Heart right ventricle (tissue), 16 donors: ENCODE results near the gene INTS1. TPM values are rescaled to one million over a fixed set of nuclear protein-coding genes. Genes with fewer than 3 reads are reported as not detected.

ENCODE experiments used
- ATAC-seq, 8 donors: fragments of 200-7000 bp; cut with Tn5 transposase; one replicate each; pipeline ENCODE4 v1.9.1; 2020; ENCODE audit warnings: mild to moderate bottlenecking in 8 of 8, moderate library complexity in 8 of 8, moderate number of reproducible peaks in 1 of 8
- DNase-seq, 2 donors: peaks; one replicate each; pipeline ENCODE4 v3.0.0-alpha.2; 2020
- H3K27ac ChIP-seq, 10 donors: fragments of 200-600 bp; sonication (generic) in 2 of 10; one replicate each; pipeline versions ENCODE4 v1.5.0 to v1.8.0; 2020 to 2022; ENCODE audit warnings: mild to moderate bottlenecking in 3 of 10
- H3K27me3 ChIP-seq, 7 donors: fragments of 200-600 bp; one replicate each; pipeline ENCODE4 v1.8.0; 2021 to 2022; ENCODE audit warnings: mild to moderate bottlenecking in 2 of 7
- H3K36me3 ChIP-seq, 9 donors: fragments of 200-600 bp; sonication (generic) in 1 of 9; one replicate each; pipeline versions ENCODE4 v1.5.0 to v1.8.0; 2020 to 2022; ENCODE audit warnings: mild to moderate bottlenecking in 2 of 9
- H3K4me1 ChIP-seq, 9 donors: fragments of 200-600 bp; sonication (generic) in 1 of 9; one replicate each; pipeline versions ENCODE4 v1.5.0 to v1.8.0; 2020 to 2022; ENCODE audit warnings: mild to moderate bottlenecking in 4 of 9
- H3K4me3 ChIP-seq, 10 donors: fragments of 200-600 bp; sonication (generic) in 2 of 10; one replicate each; pipeline versions ENCODE4 v1.5.0 to v1.8.0; 2020 to 2022; ENCODE audit warnings: mild to moderate bottlenecking in 7 of 10, moderate library complexity in 2 of 10
- H3K9me3 ChIP-seq, 11 donors: fragments of 200-600 bp in 10 of 11; sonication (generic) in 2 of 11; one replicate each; pipeline versions ENCODE4 v1.5.0 to v1.8.0; 2013 to 2022; ENCODE audit warnings: mild to moderate bottlenecking in 2 of 11, control low read depth in 1 of 11, moderate library complexity in 1 of 11
- WGBS, 2 donors: extraction: QIAGEN DNeasy Blood & Tissue Kit; methylation state at CpG; one replicate each; pipeline ENCODE4 v1.1.7; 2013; ENCODE audit warnings: inconsistent platforms in 1 of 2; 5-methylcytosine and 5-hydroxymethylcytosine counted together
- intact Hi-C, 10 donors: fragments of 100-400 bp; cut with DNase I; formaldehyde crosslinking; loops; one replicate each; pipeline versions ENCODE4 v1.11.1 to v1.14.2; 2022
- polyA plus RNA-seq, 2 donors: library from polyadenylated mRNA; stranded (reverse); fragments of 200-250 nt; gene quantifications; one replicate each; pipeline ENCODE4 v1.2.3, GENCODE V29; 2013
- total RNA-seq, 10 donors: library from RNA; stranded (reverse); fragmentation: NEBNext Ultra II Directional in 3 of 10; extraction: Animal tissue kit (Norgen Biotek cat#: 25700) in 3 of 10; gene quantifications; one replicate each; pipeline versions ENCODE4 v1.2.1 to v1.2.4, GENCODE V29; 2021 to 2023
- TF ChIP-seq, protein P1 (sequence below), 9 donors: fragments of 200-600 bp; sonication (generic) in 2 of 9; IDR thresholded peaks; one replicate each; pipeline versions ENCODE4 v1.5.0 to v1.8.0; 2021 to 2022; ENCODE audit warnings: antibody characterized with exemption in 9 of 9, mild to moderate bottlenecking in 5 of 9, moderate library complexity in 1 of 9
- donor health status: Arrhythmogenic right ventricular cardiomyopathy.
- donor health status: ischemic (EF 13 %, LVEDD 7.1; RV severe dilation, severe dysfunction).
- donor health status: healthy with polysubstance abuse.
- donor health status: DM: no; HTN: yes; CAD: no.
- donor health status: DM: no; HTN: no; CAD: no.
- donor health status: ischemic (EF 25% LVEDD 6.9; RV normal size, moderate dysfunction).
- donor health status: ischemic (EF 25% LVEDD 5.7; RV mildly dilated, moderate dysfunction).
- donor health status: healthy.
- donor health status: DM: yes; HTN: yes; CAD: no.
- donor health status: Ischemic cardiomyopathy.
- donor health status: ischemic (EF 35%, LVEDD 5.7; RV mildly dilated, moderate dysfunction).
- donor health status: nonischemic (EF 11% LVEDD 7.7; RV severe dilation, severe dysfunction).
- donor health status: DM: yes; HTN: yes; CAD: no.
- donor health status: PGD.
- donor health status: ischemic (EF 29% LVEDD 5.4; RV normal size, mild dysfunction).
- donor health status: nonischemic (EF 23%, LVEDD 6.1; RV moderate dilation, normal function).

Gene INTS1
- total and polyA plus RNA-seq, 12 donors, result 41.5 to 59.4 (median 45.4) TPM

DNA sequence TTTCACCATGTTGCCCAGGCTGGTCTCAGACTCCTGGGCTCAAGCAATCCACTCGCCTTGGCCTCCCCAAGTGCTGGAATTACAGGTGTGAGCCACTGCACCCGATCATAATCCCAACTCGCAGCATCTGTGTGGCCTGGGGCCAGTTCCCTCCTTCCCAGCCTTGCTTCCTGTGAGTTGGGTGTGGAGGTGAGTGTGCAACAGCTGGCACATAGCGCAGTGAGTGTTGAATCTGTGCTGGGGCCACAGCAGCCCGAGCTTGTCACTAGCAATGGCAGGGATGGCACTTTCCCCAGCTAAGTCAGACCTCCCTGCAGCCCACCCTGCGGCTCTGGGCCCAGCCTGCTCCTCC lies 39.6 kb upstream of the INTS1 start:
- H3K4me1 ChIP-seq, result peaks cover 1 to 41% (median 15%) of the 10 kb centered on the region in 9 donors
- peaks cover 0 to 62% (median 23%) of the 10 kb centered on the region in 9 donors for H3K36me3 ChIP-seq
- TF ChIP-seq, protein P1, sequence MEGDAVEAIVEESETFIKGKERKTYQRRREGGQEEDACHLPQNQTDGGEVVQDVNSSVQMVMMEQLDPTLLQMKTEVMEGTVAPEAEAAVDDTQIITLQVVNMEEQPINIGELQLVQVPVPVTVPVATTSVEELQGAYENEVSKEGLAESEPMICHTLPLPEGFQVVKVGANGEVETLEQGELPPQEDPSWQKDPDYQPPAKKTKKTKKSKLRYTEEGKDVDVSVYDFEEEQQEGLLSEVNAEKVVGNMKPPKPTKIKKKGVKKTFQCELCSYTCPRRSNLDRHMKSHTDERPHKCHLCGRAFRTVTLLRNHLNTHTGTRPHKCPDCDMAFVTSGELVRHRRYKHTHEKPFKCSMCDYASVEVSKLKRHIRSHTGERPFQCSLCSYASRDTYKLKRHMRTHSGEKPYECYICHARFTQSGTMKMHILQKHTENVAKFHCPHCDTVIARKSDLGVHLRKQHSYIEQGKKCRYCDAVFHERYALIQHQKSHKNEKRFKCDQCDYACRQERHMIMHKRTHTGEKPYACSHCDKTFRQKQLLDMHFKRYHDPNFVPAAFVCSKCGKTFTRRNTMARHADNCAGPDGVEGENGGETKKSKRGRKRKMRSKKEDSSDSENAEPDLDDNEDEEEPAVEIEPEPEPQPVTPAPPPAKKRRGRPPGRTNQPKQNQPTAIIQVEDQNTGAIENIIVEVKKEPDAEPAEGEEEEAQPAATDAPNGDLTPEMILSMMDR (IDR thresholded peaks at IDR 0.05), result no peak
- H3K9me3 ChIP-seq, result no peaks in the 10 kb centered on the region
- no peaks in the 10 kb centered on the region for H3K27me3 ChIP-seq
- intact Hi-C loops, result no loop called here
- H3K27ac ChIP-seq, result peak overlapping the region in 2 of 10 donors; percentile 19 to 44
- H3K4me3 ChIP-seq, result no peak overlapping the region
- ATAC-seq (no peak), DNase-seq (peak in 1 of 2 donors; percentile 11)
- 90 to 96% methylated on average over 6 of the region's 6 CpGs for WGBS, 2 donors

GRCh38 chr7:1542841-1543747 lies 38.9 kb upstream of the INTS1 start:
- Histone ChIP-seq H3K27ac (peak overlapping the region in 2 of 10 donors; percentile 4 to 12), H3K9me3 (no peaks in the 10 kb centered on the region), H3K36me3 (peaks cover 0 to 64% (median 23%) of the 10 kb centered on the region in 9 donors), H3K27me3 (no peaks in the 10 kb centered on the region), H3K4me3 (no peak overlapping the region), H3K4me1 (peaks cover 8 to 48% (median 22%) of the 10 kb centered on the region in 9 donors)
- TF ChIP-seq, protein P1 (IDR thresholded peaks at IDR 0.05), result no peak
- DNase-seq (peak; percentile 36 to 51), ATAC-seq (no peak)
- intact Hi-C loops, result no loop called here
- 81 to 83% methylated on average over 38 of the region's 38 CpGs for WGBS, 2 donors

- Histone ChIP-seq H3K4me1 (peaks cover 13 to 56% (median 25%) of the 10 kb centered on the region in 9 donors), H3K27me3 (no peaks in the 10 kb centered on the region), H3K36me3 (peaks cover 0 to 65% (median 23%) of the 10 kb centered on the region in 9 donors), H3K9me3 (no peaks in the 10 kb centered on the region), H3K4me3 (no peak overlapping the region), H3K27ac (peak overlapping the region in 2 of 10 donors; percentile 4 to 31)
- TF ChIP-seq, protein P1 (IDR thresholded peaks at IDR 0.05), result no peak
- no peak for ATAC-seq
- peak in 1 of 2 donors; percentile 14 for DNase-seq
- WGBS, 2 donors, result 92 to 93% methylated on average over 21 of the region's 21 CpGs
- intact Hi-C loops, result no loop called here
Measured at GRCh38 chr7:1542329-1542728, 38.1 kb upstream of the INTS1 start.

GRCh38 chr7:1541431-1542162 lies 37.4 kb upstream of the INTS1 start:
- TF ChIP-seq, protein P1 (IDR thresholded peaks at IDR 0.05), result no peak
- H3K36me3 ChIP-seq, result peaks cover 0 to 65% (median 23%) of the 10 kb centered on the region in 9 donors
- no peak for ATAC-seq
- H3K4me1 ChIP-seq, result peaks cover 18 to 60% (median 30%) of the 10 kb centered on the region in 9 donors
- H3K27me3 ChIP-seq, result no peaks in the 10 kb centered on the region
- peak in 1 of 2 donors; percentile 14 for DNase-seq
- H3K27ac ChIP-seq, result peak overlapping the region in 1 of 10 donors; percentile 31
- H3K9me3 ChIP-seq, result no peaks in the 10 kb centered on the region
- WGBS, 2 donors, result 90 to 93% methylated on average over 31 to 33 of the region's 33 CpGs
- no peak overlapping the region for H3K4me3 ChIP-seq
- intact Hi-C loops, result no loop called here
